Thyroid gland (tissue), 4 donors: ENCODE data around the gene RFC5. TPM values are rescaled to one million over a fixed set of nuclear protein-coding genes. Genes with fewer than 3 reads are reported as not detected.
"Not testable (repeated sequence)": the region's sequence is repeated elsewhere in the genome, so short reads cannot be mapped to it uniquely, and the experiment has no call there.

ENCODE experiments used
- DNase-seq, 2 donors: peaks; one replicate each; pipeline ENCODE4 v3.0.0-alpha.2; 2019
- H3K27ac ChIP-seq, 3 donors: fragments of 200-600 bp; sonication (generic); 1 replicate in 2 of 3; 2 replicates in 1 of 3; pipeline ENCODE4 v1.5.1; 2016 to 2019; ENCODE audit warnings: mild to moderate bottlenecking in 1 of 3, moderate library complexity in 1 of 3
- H3K27me3 ChIP-seq: fragments of 200-600 bp; sonication (generic); one replicate; pipeline ENCODE4 v1.5.1; 2019
- H3K36me3 ChIP-seq, 2 donors: fragments of 200-600 bp; sonication (generic); one replicate each; pipeline ENCODE4 v1.5.1; 2016 to 2019
- H3K4me1 ChIP-seq, 2 donors: fragments of 200-600 bp; sonication (generic); one replicate each; pipeline ENCODE4 v1.5.1; 2017 to 2019
- H3K4me3 ChIP-seq, 3 donors: fragments of 200-600 bp; sonication (generic); replicated peaks in 1 of 3; 1 replicate in 2 of 3; 2 replicates in 1 of 3; pipeline ENCODE4 v1.5.1; 2016; ENCODE audit warnings: mild to moderate bottlenecking in 1 of 3
- H3K9me3 ChIP-seq: fragments of 200-600 bp; sonication (generic); one replicate; pipeline ENCODE4 v1.5.1; 2017
- CTCF ChIP-seq, 6 experiments: fragments of 200-600 bp in 3 of 6; fragments of 450-650 bp in 3 of 6; sonication (generic) in 3 of 6; IDR thresholded peaks; one replicate each; pipeline ENCODE4 v1.5.1; 2016 to 2019; ENCODE audit warnings: antibody characterized with exemption in 6 of 6, mild to moderate bottlenecking in 2 of 6, inconsistent platforms in 1 of 6, moderate library complexity in 1 of 6
- POLR2A ChIP-seq, 2 donors: fragments of 450-650 bp; IDR thresholded peaks; one replicate each; pipeline ENCODE4 v1.6.1; 2017; ENCODE audit warnings: antibody characterized with exemption in 2 of 2, mild to moderate bottlenecking in 2 of 2, moderate library complexity in 1 of 2
- WGBS, 2 donors: methylation state at CpG; one replicate each; pipeline ENCODE4 v1.1.5; 2017; 5-methylcytosine and 5-hydroxymethylcytosine counted together
- intact Hi-C: fragments of 100-400 bp; cut with DNase I; formaldehyde crosslinking; loops from one replicate; pipeline ENCODE4 v1.15.1; 2023
- small RNA-seq: library from RNA; depleted of rRNA; stranded (forward); fragments of <200 nt; gene quantifications from one replicate; pipeline ENCODE3, GENCODE V24; 2016
- total RNA-seq, 4 donors: library from RNA; depleted of rRNA; stranded (reverse); fragments of >200 nt; gene quantifications; one replicate each; pipeline ENCODE4 v1.2.3, GENCODE V29; 2016

Gene RFC5
- total RNA-seq, 4 donors from 2014 or later: 15.4 to 18.8 (median 17.2) TPM

- peaks cover 3 to 8% of the 10 kb centered on the region in 2 donors for H3K4me1 ChIP-seq
- TF ChIP-seq POLR2A (IDR thresholded peaks at IDR 0.05): no peak
- TF ChIP-seq CTCF (IDR thresholded peaks at IDR 0.05): no peak
- 86 to 91% methylated on average over 2 of the region's 2 CpGs for WGBS, 2 donors
- no peak overlapping the region for H3K4me3 ChIP-seq
- no peaks in the 10 kb centered on the region for H3K27me3 ChIP-seq
- no peaks in the 10 kb centered on the region for H3K9me3 ChIP-seq
- no peak for DNase-seq
- no peak overlapping the region for H3K27ac ChIP-seq
- peaks cover 0 to 4% of the 10 kb centered on the region in 2 donors for H3K36me3 ChIP-seq
- intact Hi-C loops: no loop called here
These were observed 51.9 kb downstream of the RFC5 start for GRCh38 chr12:118068445-118068844.

DNA sequence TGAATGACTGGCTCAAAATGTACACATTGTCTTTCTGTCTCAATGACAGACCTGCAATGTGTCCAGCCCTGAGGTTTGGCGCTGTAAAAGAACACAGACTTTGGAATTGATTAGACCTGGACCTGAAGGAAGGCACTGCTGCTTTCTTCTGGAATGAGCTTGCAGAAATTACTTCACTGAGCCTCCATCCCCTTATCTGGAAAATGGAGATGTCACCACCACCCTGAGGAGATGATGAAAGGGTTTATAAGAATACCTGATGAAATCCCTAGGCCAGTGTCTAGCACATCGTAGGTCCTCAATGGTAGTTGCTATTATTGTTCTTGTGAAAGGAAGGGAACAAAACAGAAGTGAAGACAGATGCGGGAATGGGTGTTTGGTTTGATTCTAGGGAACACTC, 54.1 kb downstream of the RFC5 start:
- H3K9me3 ChIP-seq: no peaks in the 10 kb centered on the region
- intact Hi-C loops: no loop called here
- WGBS, 2 donors: 93 to 94% methylated on average over 3 of the region's 3 CpGs
- H3K4me1 ChIP-seq: no peaks in the 10 kb centered on the region
- no peak overlapping the region for H3K4me3 ChIP-seq
- no peak overlapping the region for H3K27ac ChIP-seq
- peaks cover 0 to 4% of the 10 kb centered on the region in 2 donors for H3K36me3 ChIP-seq
- no peaks in the 10 kb centered on the region for H3K27me3 ChIP-seq
- DNase-seq: no peak
- TF ChIP-seq POLR2A (IDR thresholded peaks at IDR 0.05) (no peak), CTCF (IDR thresholded peaks at IDR 0.05) (no peak)

DNA sequence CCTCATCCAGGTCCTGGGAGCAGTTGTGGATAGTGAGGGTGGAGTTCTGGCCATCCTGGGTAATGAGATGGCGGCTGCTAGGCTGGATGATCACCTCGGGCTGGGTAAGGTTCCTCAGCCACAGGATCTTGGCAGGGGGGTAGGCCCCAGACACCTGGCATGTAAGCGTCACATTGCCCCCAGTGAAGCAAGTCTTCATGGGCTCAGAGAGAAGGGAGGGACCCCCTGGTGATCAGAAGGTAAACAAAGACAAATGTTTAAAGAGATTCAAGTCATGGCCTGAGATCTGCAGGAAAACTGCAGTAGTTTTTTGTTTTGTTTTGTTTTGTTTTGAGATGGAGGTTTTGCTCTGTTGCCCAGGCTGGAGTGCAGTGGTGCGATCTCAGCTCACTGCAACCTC, 57.3 kb downstream of the RFC5 start:
- WGBS, 2 donors: 79 to 90% methylated on average over 4 of the region's 4 CpGs
- Histone ChIP-seq H3K27ac (no peak overlapping the region), H3K36me3 (peaks cover 4 to 15% of the 10 kb centered on the region in 2 donors)

DNA sequence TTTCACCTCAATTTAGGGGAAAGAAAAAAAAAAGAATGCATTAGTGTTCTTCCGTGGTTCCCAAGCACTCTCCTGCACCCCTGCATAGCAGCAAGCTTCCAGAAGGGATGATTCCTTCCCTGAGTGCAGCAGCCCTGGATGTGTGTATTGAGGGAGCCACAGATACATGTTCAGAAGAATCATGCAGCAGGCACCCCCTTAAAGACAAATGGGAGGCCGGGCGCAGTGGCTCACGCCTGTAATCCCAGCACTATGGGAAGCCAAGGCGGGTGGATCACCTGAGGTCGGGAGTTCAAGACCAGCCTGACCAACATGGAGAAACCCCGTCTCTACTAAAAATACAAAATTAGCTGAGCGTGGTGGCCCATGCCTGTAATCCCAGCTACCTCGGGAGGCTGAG, 65.0 kb downstream of the RFC5 start:
- H3K4me3 ChIP-seq, H3K4me1 ChIP-seq, H3K27me3 ChIP-seq, intact Hi-C loops, H3K27ac ChIP-seq, H3K9me3 ChIP-seq, DNase-seq: not testable (repeated sequence)
- peaks cover 20 to 29% of the 10 kb centered on the region in 2 donors for H3K36me3 ChIP-seq
- 97% methylated on average over 9 of the region's 9 CpGs for WGBS, 2 donors

More for the DNA sequence above, 57.3 kb downstream of the RFC5 start:
- H3K4me3 ChIP-seq: no peak overlapping the region
- intact Hi-C loops: no loop called here
- TF ChIP-seq CTCF (IDR thresholded peaks at IDR 0.05): no peak
- TF ChIP-seq POLR2A (IDR thresholded peaks at IDR 0.05): no peak
- H3K9me3 ChIP-seq: no peaks in the 10 kb centered on the region
- DNase-seq: no peak
- H3K27me3 ChIP-seq: no peaks in the 10 kb centered on the region
- no peaks in the 10 kb centered on the region for H3K4me1 ChIP-seq

Small RNA genes lying within 50 kb of the gene (small RNA-seq; reads per million reads assigned to genes)
- gene AC131159.1: not detected

Other genes with a start within 250 kb of the RFC5 start
- 10 to 100 TPM in 1 of 4 donors, 1 to 10 TPM in 3; 1.2 to 11.0 (median 2.2) TPM for gene KSR2, start 47.7 kb upstream of the RFC5 start, total RNA-seq
- gene WSB2, start 44.5 kb downstream of the RFC5 start, total RNA-seq: 10 to 100 TPM; 64.6 to 97.0 (median 86.0) TPM
- 10 to 100 TPM; 62.0 to 93.7 (median 76.6) TPM for gene VSIG10, start 87.3 kb downstream of the RFC5 start, total RNA-seq
- 1,000 to 10,000 TPM in 3 of 4 donors, 100 to 1,000 TPM in 1; 695 to 2,015 (median 1,366) TPM for gene PEBP1, start 119.4 kb downstream of the RFC5 start, total RNA-seq